ENCODE measurements around the gene MMP15.
"Not testable (repeated sequence)": the region's sequence is repeated elsewhere in the genome, so short reads cannot be mapped to it uniquely, and the experiment has no call there.

Gene MMP15

DNA sequence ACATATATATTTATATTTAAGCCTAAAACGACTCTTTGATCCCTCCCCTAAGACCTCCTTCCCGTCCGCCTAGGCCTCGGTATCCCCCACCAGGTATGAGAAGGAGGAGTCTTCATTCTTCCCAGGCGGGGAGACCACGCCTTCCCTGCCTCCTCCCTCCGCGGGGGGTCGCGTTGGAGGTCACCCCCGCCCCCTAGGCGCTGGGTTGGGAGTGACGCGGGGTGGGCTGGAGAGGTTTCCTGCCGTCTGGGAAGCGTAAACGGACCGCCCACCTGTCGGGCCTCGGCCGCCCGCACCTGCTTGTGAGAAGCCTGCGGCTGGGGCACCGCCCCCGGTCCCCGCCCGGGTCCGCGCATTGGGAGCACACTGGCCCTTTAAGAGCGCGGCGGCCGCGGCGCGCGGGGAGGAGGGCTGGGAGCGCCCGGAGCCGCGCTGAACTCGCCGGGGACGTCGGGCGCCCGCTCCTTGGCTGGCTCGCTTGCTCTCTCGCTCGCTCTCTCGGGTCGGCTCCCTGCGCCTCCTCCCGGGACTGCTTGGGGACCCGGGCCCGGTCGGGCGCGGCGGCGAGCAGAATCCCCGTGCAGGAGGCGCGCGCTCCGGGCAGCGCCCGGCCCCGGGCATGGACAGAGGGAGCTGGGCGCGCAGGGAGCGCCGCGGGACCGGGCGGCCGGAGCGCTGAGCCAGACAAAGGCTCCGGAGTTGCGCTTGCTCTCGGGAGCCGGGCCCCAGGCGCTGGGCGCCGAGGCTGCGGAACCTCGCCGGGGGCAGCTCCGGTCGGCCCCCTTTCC is at the start of gene MMP15:
TSS of gene MMP15 (plus strand) at position 404 of the 788 bp plus-strand sequence. CDS start 597 bp downstream, outside the sequence.
- peak within 1 kb of the TSS; percentile 92; the same call in 1 of the 2 replicates for H2AFZ ChIP-seq (ENCODE audit: low read length)
- H3K4me3 ChIP-seq (ENCODE audit: low read depth, low read length, poor library complexity, severe bottlenecking) = peak within 1 kb of the TSS; percentile 74
- H3K9ac ChIP-seq (ENCODE audit: low read length) = peak within 1 kb of the TSS; percentile 45; the same call in 1 of the 2 replicates
- no peaks in the 10 kb centered on the region for H4K20me1 ChIP-seq (ENCODE audit: insufficient read depth, low read length)
- H3K27me3 ChIP-seq (ENCODE audit: insufficient read depth, low read length) = no peaks in the 10 kb centered on the region
- H3K9me2 ChIP-seq (ENCODE audit: low read depth, low read length) = no peaks in the 10 kb centered on the region
- no peaks in the 10 kb centered on the region for H3K79me2 ChIP-seq (ENCODE audit: insufficient read depth, low read length)
- H3K27ac ChIP-seq (ENCODE audit: low read depth, low read length, poor library complexity, severe bottlenecking) = no peak within 1 kb of the TSS
- H3K4me1 ChIP-seq (ENCODE audit: insufficient read depth, low read length, severe bottlenecking) = peaks cover 25% of the 10 kb centered on the region
- no peaks in the 10 kb centered on the region for H3F3A ChIP-seq (ENCODE audit: insufficient read depth, low read length)
- TF ChIP-seq CTCF (IDR thresholded peaks at IDR 0.05; ENCODE audit: low read length) (no peak), EZH2 (IDR thresholded peaks at IDR 0.05; ENCODE audit: borderline replicate concordance, low read length) (no peak)
- H3K36me3 ChIP-seq (ENCODE audit: insufficient read depth, low read length) = peaks cover 8% of the 10 kb centered on the region; the same call in 1 of the 2 replicates
- peak within 1 kb of the TSS; percentile 88 for H3K4me2 ChIP-seq (ENCODE audit: low read length)
- no peaks in the 10 kb centered on the region for H3K9me3 ChIP-seq (ENCODE audit: low read length)

DNA sequence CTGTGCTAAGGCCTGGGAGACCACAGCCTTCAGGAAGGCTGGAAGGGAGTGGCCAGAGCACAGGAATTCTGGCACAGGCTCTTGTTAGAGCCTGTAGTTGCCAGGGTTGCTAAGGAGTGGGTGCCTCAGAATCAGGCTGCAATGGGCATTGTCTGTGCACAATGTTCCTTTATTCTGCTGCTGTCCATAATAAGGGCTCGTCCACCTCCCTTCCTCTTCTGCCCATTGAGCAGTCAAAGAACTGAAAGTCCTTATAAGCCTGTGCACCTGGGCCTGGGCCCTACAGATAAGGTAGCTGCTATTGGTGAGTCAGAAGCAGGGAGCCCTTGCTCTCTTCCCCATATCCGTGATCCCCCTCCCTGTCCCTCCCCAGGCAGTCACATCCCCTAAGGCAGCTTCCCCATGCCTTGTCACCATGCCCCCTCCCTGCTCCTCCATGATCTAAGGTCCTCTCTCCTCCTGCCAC is 49.2 kb upstream of the MMP15 start:
- H3K9ac ChIP-seq (ENCODE audit: low read length) = no peak overlapping the region
- H2AFZ ChIP-seq (ENCODE audit: low read length) = no peak overlapping the region
- no peak overlapping the region for H3K4me3 ChIP-seq (ENCODE audit: low read depth, low read length, poor library complexity, severe bottlenecking)
- no peaks in the 10 kb centered on the region for H3F3A ChIP-seq (ENCODE audit: insufficient read depth, low read length)
- H3K27ac ChIP-seq (ENCODE audit: low read depth, low read length, poor library complexity, severe bottlenecking) = no peak overlapping the region
- no peaks in the 10 kb centered on the region for H3K9me3 ChIP-seq (ENCODE audit: low read length)
- no peaks in the 10 kb centered on the region for H3K79me2 ChIP-seq (ENCODE audit: insufficient read depth, low read length)
- no peaks in the 10 kb centered on the region for H3K9me2 ChIP-seq (ENCODE audit: low read depth, low read length)
- no peaks in the 10 kb centered on the region for H3K4me1 ChIP-seq (ENCODE audit: insufficient read depth, low read length, severe bottlenecking)
- TF ChIP-seq EZH2 (IDR thresholded peaks at IDR 0.05; ENCODE audit: borderline replicate concordance, low read length) (no peak), CTCF (IDR thresholded peaks at IDR 0.05; ENCODE audit: low read length) (no peak)
- no peaks in the 10 kb centered on the region for H3K36me3 ChIP-seq (ENCODE audit: insufficient read depth, low read length)
- no peak overlapping the region for H3K4me2 ChIP-seq (ENCODE audit: low read length)
- no peaks in the 10 kb centered on the region for H4K20me1 ChIP-seq (ENCODE audit: insufficient read depth, low read length)
- no peaks in the 10 kb centered on the region for H3K27me3 ChIP-seq (ENCODE audit: insufficient read depth, low read length)

GRCh38 chr16:57977418-57978069 is 48.0 kb upstream of the MMP15 start:
- H3F3A ChIP-seq (ENCODE audit: insufficient read depth, low read length) = no peaks in the 10 kb centered on the region
- no peak overlapping the region for H3K27ac ChIP-seq (ENCODE audit: low read depth, low read length, poor library complexity, severe bottlenecking)
- H3K9ac ChIP-seq (ENCODE audit: low read length) = no peak overlapping the region
- no peaks in the 10 kb centered on the region for H3K9me3 ChIP-seq (ENCODE audit: low read length)
- TF ChIP-seq EZH2 (IDR thresholded peaks at IDR 0.05; ENCODE audit: borderline replicate concordance, low read length) (no peak), CTCF (IDR thresholded peaks at IDR 0.05; ENCODE audit: low read length) (no peak)
- H2AFZ ChIP-seq (ENCODE audit: low read length) = no peak overlapping the region
- H3K4me2 ChIP-seq (ENCODE audit: low read length) = no peak overlapping the region
- H3K36me3 ChIP-seq (ENCODE audit: insufficient read depth, low read length) = no peaks in the 10 kb centered on the region
- H4K20me1 ChIP-seq (ENCODE audit: insufficient read depth, low read length) = no peaks in the 10 kb centered on the region
- no peak overlapping the region for H3K4me3 ChIP-seq (ENCODE audit: low read depth, low read length, poor library complexity, severe bottlenecking)
- H3K79me2 ChIP-seq (ENCODE audit: insufficient read depth, low read length) = no peaks in the 10 kb centered on the region
- no peaks in the 10 kb centered on the region for H3K9me2 ChIP-seq (ENCODE audit: low read depth, low read length)
- no peaks in the 10 kb centered on the region for H3K27me3 ChIP-seq (ENCODE audit: insufficient read depth, low read length)
- H3K4me1 ChIP-seq (ENCODE audit: insufficient read depth, low read length, severe bottlenecking) = no peaks in the 10 kb centered on the region

DNA sequence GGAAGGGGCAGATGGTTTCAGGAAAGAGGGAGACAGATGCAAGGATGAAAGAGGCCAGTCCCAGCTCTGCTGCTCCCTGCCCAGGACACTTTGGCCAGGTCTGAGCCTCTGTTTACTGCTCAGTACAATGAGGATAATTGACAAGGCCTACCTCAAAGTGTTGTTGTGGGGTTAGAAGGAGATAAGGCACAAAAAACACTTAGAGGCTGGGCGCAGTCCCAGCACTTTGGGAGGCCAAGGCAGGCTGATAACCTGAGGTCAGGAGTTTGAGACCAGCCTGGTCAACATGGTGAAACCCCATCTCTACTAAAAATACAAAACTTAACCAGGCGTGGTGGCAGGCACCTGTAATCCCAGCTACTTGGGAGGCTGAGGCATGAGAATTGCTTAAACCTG is 47.5 kb upstream of the MMP15 start:
- H2AFZ ChIP-seq (ENCODE audit: low read length); H3K79me2 ChIP-seq (ENCODE audit: insufficient read depth, low read length); H3K4me1 ChIP-seq (ENCODE audit: insufficient read depth, low read length, severe bottlenecking); H4K20me1 ChIP-seq (ENCODE audit: insufficient read depth, low read length); H3K27ac ChIP-seq (ENCODE audit: low read depth, low read length, poor library complexity, severe bottlenecking); H3K9ac ChIP-seq (ENCODE audit: low read length); H3K4me2 ChIP-seq (ENCODE audit: low read length); H3K9me2 ChIP-seq (ENCODE audit: low read depth, low read length); H3K4me3 ChIP-seq (ENCODE audit: low read depth, low read length, poor library complexity, severe bottlenecking); H3F3A ChIP-seq (ENCODE audit: insufficient read depth, low read length); H3K27me3 ChIP-seq (ENCODE audit: insufficient read depth, low read length); H3K9me3 ChIP-seq (ENCODE audit: low read length); H3K36me3 ChIP-seq (ENCODE audit: insufficient read depth, low read length): not testable (repeated sequence)
